ENCODE data around the gene NUAK2. TPM values are rescaled to one million over a fixed set of nuclear protein-coding genes. Genes with fewer than 3 reads are reported as not detected.

NUAK2 gene
- total and polyA plus RNA-seq, 8 donors = 6.1 to 12.3 (median 8.6) TPM

DNA sequence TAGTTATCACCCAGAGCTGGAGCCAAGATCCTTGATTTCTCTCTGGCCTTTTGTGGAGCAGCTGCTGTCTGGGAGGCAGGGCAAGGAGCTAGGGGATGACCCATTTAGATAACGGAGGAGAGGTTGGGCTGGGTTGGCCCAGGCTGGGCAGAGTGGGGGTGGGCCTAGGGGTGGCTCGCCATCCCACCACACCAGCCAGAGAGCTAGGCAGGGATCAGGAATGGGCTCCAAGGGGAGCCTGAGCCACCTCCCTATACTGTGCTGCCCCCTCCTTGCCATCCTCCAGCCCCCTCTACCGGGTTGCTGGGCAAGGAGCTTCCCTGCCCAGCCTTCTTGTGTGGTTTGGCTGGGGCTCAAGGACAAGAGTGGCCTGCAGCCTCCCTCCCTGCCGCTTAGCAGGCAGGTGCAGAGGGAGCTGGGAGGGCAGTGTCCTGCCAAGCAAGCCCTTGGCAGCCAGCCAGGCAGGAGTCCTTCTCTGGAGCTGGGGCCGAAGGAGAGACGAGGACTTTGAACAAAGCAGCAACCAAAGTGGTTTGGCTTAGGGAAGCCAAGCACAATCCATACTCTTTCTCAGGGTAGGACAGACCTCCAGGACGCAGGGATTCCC is 4.1 kb downstream of the NUAK2 start:
- Histone ChIP-seq H3K4me1 (peaks cover 32 to 85% of the 10 kb centered on the region in 2 donors), H3K27ac (peak overlapping the region; percentile 77 to 94), H3K36me3 (no peaks in the 10 kb centered on the region), H3K9me3 (no peaks in the 10 kb centered on the region), H3K27me3 (no peaks in the 10 kb centered on the region), H3K4me3 (no peak overlapping the region)
- no peak for TF ChIP-seq CTCF (IDR thresholded peaks at IDR 0.05)
- DNase-seq (peak in 3 of 4 donors; percentile 87 to 94 (median 88)), ATAC-seq (peak; percentile 37)
- intact Hi-C loops (cut with DNase I) = no loop called here

DNA sequence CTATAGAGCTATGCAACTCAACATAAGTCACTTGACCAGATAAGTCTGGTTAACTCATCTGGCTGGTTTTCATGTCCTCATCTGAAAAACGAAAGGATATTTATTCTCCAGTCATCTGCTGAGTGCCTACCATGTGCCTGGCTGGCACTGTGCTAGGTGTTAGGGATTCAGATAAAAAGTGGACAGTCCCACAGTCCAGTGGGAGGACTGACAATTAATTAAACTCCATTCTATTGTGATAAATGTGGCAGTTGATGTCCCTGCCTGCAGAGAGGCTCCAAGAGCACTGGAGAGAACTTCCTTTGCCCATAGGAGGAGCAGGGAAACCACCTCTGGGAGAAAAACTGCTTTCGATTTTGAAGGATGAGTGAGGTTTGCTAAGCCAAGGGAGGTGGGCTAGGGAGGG is 5.4 kb downstream of the NUAK2 start:
- Histone ChIP-seq H3K27ac (peak overlapping the region; percentile 77 to 94), H3K9me3 (no peaks in the 10 kb centered on the region), H3K4me3 (no peak overlapping the region), H3K36me3 (peaks cover 0 to 6% of the 10 kb centered on the region in 2 donors), H3K27me3 (no peaks in the 10 kb centered on the region), H3K4me1 (peaks cover 32 to 92% of the 10 kb centered on the region in 2 donors)
- no peak for TF ChIP-seq CTCF (IDR thresholded peaks at IDR 0.05)
- DNase-seq (no peak), ATAC-seq (no peak)
- intact Hi-C loops (cut with DNase I) = no loop called here

DNA sequence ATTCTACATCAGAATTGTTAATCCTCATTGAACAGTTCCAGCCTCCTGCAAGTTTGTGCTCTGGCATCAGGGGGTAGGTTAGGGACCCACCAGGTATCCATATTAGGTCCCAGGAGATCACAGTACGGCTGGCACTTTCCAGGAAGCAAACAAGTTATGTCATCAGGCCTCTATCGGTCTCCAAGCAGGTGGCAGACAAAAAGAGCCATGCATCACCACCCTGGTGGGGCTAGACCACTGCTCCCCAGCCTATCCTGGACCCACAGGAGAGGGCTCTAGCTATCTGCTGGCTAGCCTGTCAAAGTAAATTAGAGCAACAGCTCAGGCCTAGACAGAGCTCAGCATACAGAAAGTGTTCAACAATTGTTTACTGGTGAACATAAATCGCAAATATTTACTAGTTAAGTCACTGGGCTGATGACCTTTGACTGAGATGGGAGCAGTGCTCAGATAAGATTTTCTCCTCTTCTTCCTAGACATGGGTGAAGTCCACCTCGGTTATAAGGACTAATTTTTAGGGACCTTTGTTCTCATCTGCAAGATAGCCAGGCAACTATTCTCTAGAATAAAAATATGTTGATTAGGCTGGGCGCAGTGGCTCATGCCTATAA is 6.4 kb downstream of the NUAK2 start:
- no peak for ATAC-seq
- peaks cover 32 to 93% of the 10 kb centered on the region in 2 donors for H3K4me1 ChIP-seq
- TF ChIP-seq CTCF (IDR thresholded peaks at IDR 0.05) = no peak
- H3K9me3 ChIP-seq = no peaks in the 10 kb centered on the region
- H3K27me3 ChIP-seq = no peaks in the 10 kb centered on the region
- intact Hi-C loops (cut with DNase I) = no loop called here
- no peak overlapping the region for H3K4me3 ChIP-seq
- DNase-seq = no peak
- peaks cover 0 to 16% of the 10 kb centered on the region in 2 donors for H3K36me3 ChIP-seq
- peak overlapping the region; percentile 2 to 94 for H3K27ac ChIP-seq

GRCh38 chr1:205313563-205314308 is 7.8 kb downstream of the NUAK2 start:
- Histone ChIP-seq H3K36me3 (peaks cover 0 to 30% of the 10 kb centered on the region in 2 donors), H3K27ac (peak overlapping the region; percentile 84 to 94), H3K4me1 (peaks cover 36 to 84% of the 10 kb centered on the region in 2 donors), H3K4me3 (peak overlapping the region; percentile 4 to 20), H3K27me3 (no peaks in the 10 kb centered on the region), H3K9me3 (no peaks in the 10 kb centered on the region)
- no peak for TF ChIP-seq CTCF (IDR thresholded peaks at IDR 0.05)
- DNase-seq = peak in 3 of 4 donors; percentile 68 to 90 (median 75)
- intact Hi-C loops (cut with DNase I) = no loop called here
- peak; percentile 46 for ATAC-seq

All from left lung (tissue), 10 donors.